Spleen (tissue), 7 donors: ENCODE measurements around the gene MAL.

Source experiments
- POLR2A ChIP-seq, 3 donors: fragments of 450-650 bp; IDR thresholded peaks; one replicate each; pipeline ENCODE4 v1.5.1; 2017; ENCODE audit warnings: antibody characterized with exemption in 3 of 3, mild to moderate bottlenecking in 1 of 3
- TF ChIP-seq, protein P1 (sequence below), 11 experiments: fragments of 200-600 bp in 7 of 11; fragments of 450-650 bp in 4 of 11; sonication (generic) in 4 of 11; IDR thresholded peaks in 8 of 11; conservative IDR thresholded peaks in 3 of 11; 1 replicate in 7 of 11; 2 replicates in 4 of 11; pipeline versions ENCODE4 v1.4.0 to v1.8.0; 2016 to 2021; ENCODE audit warnings: antibody characterized with exemption in 11 of 11, inconsistent platforms in 4 of 11, mild to moderate bottlenecking in 1 of 11
- donor health status: DM: no; HTN: no; CAD: no; lungs with moderate emphysema.
- donor health status: DM: no; HTN: no; CAD: no.
- donor health status: DM: no; HTN: no; CAD: no.

DNA sequence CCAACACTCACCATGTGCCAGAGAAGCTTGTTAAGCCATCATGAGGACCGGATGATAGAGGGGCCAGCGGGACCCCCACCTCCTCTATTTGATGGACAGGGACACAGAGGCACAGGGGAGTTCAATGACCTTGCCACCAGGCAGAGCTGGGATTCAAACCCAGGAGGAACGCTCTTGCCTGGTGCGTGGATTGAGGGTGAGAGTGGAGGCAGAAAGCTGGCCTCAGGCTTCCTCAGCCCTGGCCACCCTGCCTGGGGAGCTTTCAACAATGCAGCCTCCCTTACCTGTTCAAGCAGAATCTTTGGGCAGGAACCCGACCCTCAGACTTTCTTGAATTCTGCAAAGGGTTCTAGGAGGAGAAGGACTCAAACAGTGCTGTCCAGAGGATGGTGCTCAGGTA, 39.9 kb upstream of the MAL start:
- TF ChIP-seq, protein P1, sequence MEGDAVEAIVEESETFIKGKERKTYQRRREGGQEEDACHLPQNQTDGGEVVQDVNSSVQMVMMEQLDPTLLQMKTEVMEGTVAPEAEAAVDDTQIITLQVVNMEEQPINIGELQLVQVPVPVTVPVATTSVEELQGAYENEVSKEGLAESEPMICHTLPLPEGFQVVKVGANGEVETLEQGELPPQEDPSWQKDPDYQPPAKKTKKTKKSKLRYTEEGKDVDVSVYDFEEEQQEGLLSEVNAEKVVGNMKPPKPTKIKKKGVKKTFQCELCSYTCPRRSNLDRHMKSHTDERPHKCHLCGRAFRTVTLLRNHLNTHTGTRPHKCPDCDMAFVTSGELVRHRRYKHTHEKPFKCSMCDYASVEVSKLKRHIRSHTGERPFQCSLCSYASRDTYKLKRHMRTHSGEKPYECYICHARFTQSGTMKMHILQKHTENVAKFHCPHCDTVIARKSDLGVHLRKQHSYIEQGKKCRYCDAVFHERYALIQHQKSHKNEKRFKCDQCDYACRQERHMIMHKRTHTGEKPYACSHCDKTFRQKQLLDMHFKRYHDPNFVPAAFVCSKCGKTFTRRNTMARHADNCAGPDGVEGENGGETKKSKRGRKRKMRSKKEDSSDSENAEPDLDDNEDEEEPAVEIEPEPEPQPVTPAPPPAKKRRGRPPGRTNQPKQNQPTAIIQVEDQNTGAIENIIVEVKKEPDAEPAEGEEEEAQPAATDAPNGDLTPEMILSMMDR (IDR thresholded peaks at IDR 0.05 in 8 of 11, conservative IDR thresholded peaks at IDR 0.05 in 3 of 11), result no peak
- TF ChIP-seq POLR2A (IDR thresholded peaks at IDR 0.05), result no peak
